ENCODE data around the gene P2RX3.

DNA sequence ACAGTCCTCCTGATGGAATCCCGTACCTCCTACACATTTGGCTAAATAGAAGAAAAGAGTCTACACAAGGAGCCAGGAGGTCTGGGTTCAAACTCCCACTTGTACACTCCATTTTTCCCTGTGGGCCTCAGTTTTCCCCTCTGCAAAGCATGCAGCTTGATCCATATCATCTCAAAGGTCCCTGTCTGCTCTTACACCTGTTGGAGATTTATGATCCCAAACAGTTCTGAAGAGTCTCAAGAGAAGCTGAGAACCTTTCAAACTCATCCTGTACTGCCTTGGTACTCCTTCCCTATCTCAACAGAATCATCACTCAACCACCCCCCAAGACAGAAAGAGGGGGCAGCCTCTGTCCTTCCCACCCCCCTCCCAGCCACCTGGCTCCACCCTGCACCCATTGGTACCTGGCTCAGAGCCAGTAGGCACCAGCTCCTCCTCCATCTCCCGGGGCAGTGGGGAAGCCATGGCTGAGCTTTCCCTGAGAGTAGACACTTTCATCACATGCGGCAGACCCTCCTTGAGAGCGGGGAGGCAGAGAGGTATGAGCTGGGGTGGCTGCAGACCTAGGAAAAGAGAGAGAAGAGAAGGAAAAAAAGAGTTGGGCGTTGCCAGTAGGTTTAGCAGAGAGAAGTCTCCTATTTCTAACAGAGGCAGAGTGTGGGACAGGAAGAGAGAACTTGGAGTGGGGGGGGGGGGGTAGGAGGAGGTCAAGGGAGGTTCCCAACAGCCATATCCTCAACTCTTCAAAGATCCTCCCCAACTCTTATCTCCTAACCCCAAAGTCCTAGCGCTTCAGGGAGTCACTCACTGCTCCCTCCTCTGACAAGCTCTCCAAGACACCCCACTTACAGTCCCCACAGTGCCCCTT, 16.5 kb upstream of the P2RX3 start:
- TF ChIP-seq, protein P1, sequence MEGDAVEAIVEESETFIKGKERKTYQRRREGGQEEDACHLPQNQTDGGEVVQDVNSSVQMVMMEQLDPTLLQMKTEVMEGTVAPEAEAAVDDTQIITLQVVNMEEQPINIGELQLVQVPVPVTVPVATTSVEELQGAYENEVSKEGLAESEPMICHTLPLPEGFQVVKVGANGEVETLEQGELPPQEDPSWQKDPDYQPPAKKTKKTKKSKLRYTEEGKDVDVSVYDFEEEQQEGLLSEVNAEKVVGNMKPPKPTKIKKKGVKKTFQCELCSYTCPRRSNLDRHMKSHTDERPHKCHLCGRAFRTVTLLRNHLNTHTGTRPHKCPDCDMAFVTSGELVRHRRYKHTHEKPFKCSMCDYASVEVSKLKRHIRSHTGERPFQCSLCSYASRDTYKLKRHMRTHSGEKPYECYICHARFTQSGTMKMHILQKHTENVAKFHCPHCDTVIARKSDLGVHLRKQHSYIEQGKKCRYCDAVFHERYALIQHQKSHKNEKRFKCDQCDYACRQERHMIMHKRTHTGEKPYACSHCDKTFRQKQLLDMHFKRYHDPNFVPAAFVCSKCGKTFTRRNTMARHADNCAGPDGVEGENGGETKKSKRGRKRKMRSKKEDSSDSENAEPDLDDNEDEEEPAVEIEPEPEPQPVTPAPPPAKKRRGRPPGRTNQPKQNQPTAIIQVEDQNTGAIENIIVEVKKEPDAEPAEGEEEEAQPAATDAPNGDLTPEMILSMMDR (IDR thresholded peaks at IDR 0.05) = no peak
- TF ChIP-seq EP300 (IDR thresholded peaks at IDR 0.05) (no peak), POLR2A (IDR thresholded peaks at IDR 0.05) (no peak), POLR2AphosphoS5 (IDR thresholded peaks at IDR 0.05) (no peak)
